ENCODE measurements around the gene IQCH.

DNA sequence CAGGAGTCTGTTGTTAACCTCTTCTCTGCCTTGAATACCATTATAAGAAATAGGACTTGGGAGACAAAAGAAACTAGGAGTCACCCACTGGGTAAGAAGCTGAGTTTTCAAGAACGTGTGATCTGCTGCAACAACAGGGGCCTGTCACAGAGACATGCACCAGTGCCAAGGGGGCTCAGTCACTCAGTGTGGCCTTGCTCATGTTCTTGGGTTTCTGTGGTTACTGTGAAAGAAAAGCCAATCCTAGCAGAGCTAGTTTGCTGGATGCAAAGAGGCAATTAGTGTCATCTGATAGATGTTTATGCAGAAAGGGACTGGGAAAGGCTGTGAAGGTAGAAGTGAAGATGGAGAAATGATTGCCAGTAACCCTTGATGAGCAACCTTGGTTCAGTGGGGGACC lies 126.3 kb downstream of the IQCH start:
- TF ChIP-seq EZH2 (IDR thresholded peaks at IDR 0.05; ENCODE audit: borderline replicate concordance, low read length) (no peak), CTCF (IDR thresholded peaks at IDR 0.05; ENCODE audit: low read length) (no peak)
